SK-N-SH treated with all-trans-retinoic acid at 6 μM for 48 hours (cell line): ENCODE measurements around the gene MALT1.

Source experiments
- ATAC-seq: fragments of 200-7000 bp; cut with Tn5 transposase; 3 replicates; pipeline ENCODE4 v1.9.1; 2020; ENCODE audit warnings: mild to moderate bottlenecking, moderate library complexity
- BACH2 ChIP-seq: fragments of 250-450 bp; sonication (Bioruptor Pico); IDR thresholded peaks from 2 replicates; pipeline ENCODE4 v1.9.0; 2021; ENCODE audit warnings: mild to moderate bottlenecking, borderline replicate concordance
- CREB5 ChIP-seq: fragments of 250-450 bp; sonication (Bioruptor Pico); IDR thresholded peaks from 2 replicates; pipeline ENCODE4 v1.5.1; 2020; ENCODE audit warnings: low read depth, mild to moderate bottlenecking, moderate library complexity
- CSDC2 ChIP-seq: fragments of 250-450 bp; sonication (Bioruptor Pico); IDR thresholded peaks from 2 replicates; pipeline ENCODE4 v1.5.0; 2020; ENCODE audit warnings: mild to moderate bottlenecking, moderate library complexity
- ESRRG ChIP-seq: fragments of 250-450 bp; sonication (Bioruptor Pico); IDR thresholded peaks from 2 replicates; pipeline ENCODE4 v1.6.1; 2021; ENCODE audit warnings: mild to moderate bottlenecking
- GLIS3 ChIP-seq: fragments of 250-450 bp; sonication (Bioruptor Pico); IDR thresholded peaks from 2 replicates; pipeline ENCODE4 v1.5.0; 2020; ENCODE audit warnings: mild to moderate bottlenecking, moderate library complexity
- ISL1 ChIP-seq: fragments of 250-450 bp; sonication (Bioruptor Pico); IDR thresholded peaks from 2 replicates; pipeline ENCODE4 v2.1.2; 2022; ENCODE audit warnings: mild to moderate bottlenecking, moderate library complexity
- OSR1 ChIP-seq: fragments of 250-450 bp; sonication (Bioruptor Pico); IDR thresholded peaks from 2 replicates; pipeline ENCODE4 v1.8.0; 2022; ENCODE audit warnings: moderate library complexity, mild to moderate bottlenecking, inconsistent platforms
- PATZ1 ChIP-seq: fragments of 250-450 bp; sonication (Bioruptor Pico); IDR thresholded peaks from 2 replicates; pipeline ENCODE4 v1.8.0; 2020; ENCODE audit warnings: mild to moderate bottlenecking, moderate library complexity, borderline replicate concordance
- PPARA ChIP-seq: fragments of 250-450 bp; sonication (Bioruptor Pico); IDR thresholded peaks from 2 replicates; pipeline ENCODE4 v1.5.0; 2020; ENCODE audit warnings: mild to moderate bottlenecking, borderline replicate concordance
- RARB ChIP-seq: fragments of 250-450 bp; sonication (Bioruptor Pico); IDR thresholded peaks from 2 replicates; pipeline ENCODE4 v1.8.0; 2021; ENCODE audit warnings: mild to moderate bottlenecking, moderate library complexity
- SNAI2 ChIP-seq: fragments of 250-450 bp; sonication (Bioruptor Pico); IDR thresholded peaks from 2 replicates; pipeline ENCODE4 v1.5.0; 2020; ENCODE audit warnings: mild to moderate bottlenecking, moderate library complexity
- TCF4 ChIP-seq: fragments of 250-450 bp; sonication (Bioruptor Pico); IDR thresholded peaks from 2 replicates; pipeline ENCODE4 v1.8.0; 2021; ENCODE audit warnings: mild to moderate bottlenecking, moderate library complexity, borderline replicate concordance
- TOX ChIP-seq: fragments of 250-450 bp; sonication (Bioruptor Pico); IDR thresholded peaks from 2 replicates; pipeline ENCODE4 v1.8.0; 2021; ENCODE audit warnings: mild to moderate bottlenecking, moderate library complexity, borderline replicate concordance
- ZC3H10 ChIP-seq: fragments of 250-450 bp; sonication (Bioruptor Pico); IDR thresholded peaks from 2 replicates; pipeline ENCODE4 v1.5.1; 2021; ENCODE audit warnings: mild to moderate bottlenecking, moderate library complexity
- ZFP3 ChIP-seq: fragments of 250-450 bp; sonication (Bioruptor Pico); IDR thresholded peaks from 2 replicates; pipeline ENCODE4 v1.5.0; 2020; ENCODE audit warnings: mild to moderate bottlenecking, moderate library complexity
- ZFP30 ChIP-seq: fragments of 450-650 bp; formaldehyde crosslinking; IDR thresholded peaks from 2 replicates; pipeline ENCODE4 v1.5.0; 2022; ENCODE audit warnings: mild to moderate bottlenecking, moderate library complexity
- ZNF565 ChIP-seq: fragments of 450-650 bp; formaldehyde crosslinking; conservative IDR thresholded peaks from 2 replicates; pipeline ENCODE4 v1.5.0; 2020; ENCODE audit warnings: low read depth, mild to moderate bottlenecking, moderate library complexity
- ZNF70 ChIP-seq: fragments of 450-650 bp; formaldehyde crosslinking; IDR thresholded peaks from 2 replicates; pipeline ENCODE4 v1.5.0; 2020; ENCODE audit warnings: mild to moderate bottlenecking, moderate library complexity
- ZNF8 ChIP-seq: fragments of 450-650 bp; formaldehyde crosslinking; IDR thresholded peaks from 2 replicates; pipeline ENCODE4 v1.5.0; 2020; ENCODE audit warnings: mild to moderate bottlenecking, moderate library complexity
- TF ChIP-seq, protein P1 (sequence below): fragments of 250-450 bp; sonication (Bioruptor Pico); IDR thresholded peaks from 2 replicates; pipeline ENCODE4 v1.5.1; 2021; ENCODE audit warnings: mild to moderate bottlenecking, moderate library complexity
- TF ChIP-seq, protein P2 (sequence below): fragments of 250-450 bp; sonication (Bioruptor Pico); IDR thresholded peaks from 2 replicates; pipeline ENCODE4 v1.5.0; 2020; ENCODE audit warnings: mild to moderate bottlenecking, moderate library complexity

The MALT1 gene

GRCh38 chr18:58630071-58630470 lies 41.2 kb upstream of the MALT1 start:
- TF ChIP-seq, protein P1, sequence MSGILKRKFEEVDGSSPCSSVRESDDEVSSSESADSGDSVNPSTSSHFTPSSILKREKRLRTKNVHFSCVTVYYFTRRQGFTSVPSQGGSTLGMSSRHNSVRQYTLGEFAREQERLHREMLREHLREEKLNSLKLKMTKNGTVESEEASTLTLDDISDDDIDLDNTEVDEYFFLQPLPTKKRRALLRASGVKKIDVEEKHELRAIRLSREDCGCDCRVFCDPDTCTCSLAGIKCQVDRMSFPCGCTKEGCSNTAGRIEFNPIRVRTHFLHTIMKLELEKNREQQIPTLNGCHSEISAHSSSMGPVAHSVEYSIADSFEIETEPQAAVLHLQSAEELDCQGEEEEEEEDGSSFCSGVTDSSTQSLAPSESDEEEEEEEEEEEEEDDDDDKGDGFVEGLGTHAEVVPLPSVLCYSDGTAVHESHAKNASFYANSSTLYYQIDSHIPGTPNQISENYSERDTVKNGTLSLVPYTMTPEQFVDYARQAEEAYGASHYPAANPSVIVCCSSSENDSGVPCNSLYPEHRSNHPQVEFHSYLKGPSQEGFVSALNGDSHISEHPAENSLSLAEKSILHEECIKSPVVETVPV (CRISPR knock-in tag): no peak
- TF ChIP-seq ESRRG (CRISPR knock-in tag) (no peak), BACH2 (CRISPR knock-in tag) (no peak), ZFP3 (no peak), TOX (no peak), ZNF565 (no peak), ISL1 (CRISPR knock-in tag) (no peak), ZC3H10 (CRISPR knock-in tag) (no peak), GLIS3 (CRISPR knock-in tag) (no peak), CSDC2 (CRISPR knock-in tag) (no peak), ZFP30 (CRISPR knock-in tag) (no peak), RARB (CRISPR knock-in tag) (no peak), TCF4 (CRISPR knock-in tag) (no peak), CREB5 (CRISPR knock-in tag) (no peak), PPARA (CRISPR knock-in tag) (no peak), ZNF8 (CRISPR knock-in tag) (no peak)
- TF ChIP-seq, protein P2, sequence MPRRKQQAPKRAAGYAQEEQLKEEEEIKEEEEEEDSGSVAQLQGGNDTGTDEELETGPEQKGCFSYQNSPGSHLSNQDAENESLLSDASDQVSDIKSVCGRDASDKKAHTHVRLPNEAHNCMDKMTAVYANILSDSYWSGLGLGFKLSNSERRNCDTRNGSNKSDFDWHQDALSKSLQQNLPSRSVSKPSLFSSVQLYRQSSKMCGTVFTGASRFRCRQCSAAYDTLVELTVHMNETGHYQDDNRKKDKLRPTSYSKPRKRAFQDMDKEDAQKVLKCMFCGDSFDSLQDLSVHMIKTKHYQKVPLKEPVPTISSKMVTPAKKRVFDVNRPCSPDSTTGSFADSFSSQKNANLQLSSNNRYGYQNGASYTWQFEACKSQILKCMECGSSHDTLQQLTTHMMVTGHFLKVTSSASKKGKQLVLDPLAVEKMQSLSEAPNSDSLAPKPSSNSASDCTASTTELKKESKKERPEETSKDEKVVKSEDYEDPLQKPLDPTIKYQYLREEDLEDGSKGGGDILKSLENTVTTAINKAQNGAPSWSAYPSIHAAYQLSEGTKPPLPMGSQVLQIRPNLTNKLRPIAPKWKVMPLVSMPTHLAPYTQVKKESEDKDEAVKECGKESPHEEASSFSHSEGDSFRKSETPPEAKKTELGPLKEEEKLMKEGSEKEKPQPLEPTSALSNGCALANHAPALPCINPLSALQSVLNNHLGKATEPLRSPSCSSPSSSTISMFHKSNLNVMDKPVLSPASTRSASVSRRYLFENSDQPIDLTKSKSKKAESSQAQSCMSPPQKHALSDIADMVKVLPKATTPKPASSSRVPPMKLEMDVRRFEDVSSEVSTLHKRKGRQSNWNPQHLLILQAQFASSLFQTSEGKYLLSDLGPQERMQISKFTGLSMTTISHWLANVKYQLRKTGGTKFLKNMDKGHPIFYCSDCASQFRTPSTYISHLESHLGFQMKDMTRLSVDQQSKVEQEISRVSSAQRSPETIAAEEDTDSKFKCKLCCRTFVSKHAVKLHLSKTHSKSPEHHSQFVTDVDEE (CRISPR knock-in tag): no peak
- TF ChIP-seq, all 23 proteins: peak for 0
- no peak for ATAC-seq

DNA sequence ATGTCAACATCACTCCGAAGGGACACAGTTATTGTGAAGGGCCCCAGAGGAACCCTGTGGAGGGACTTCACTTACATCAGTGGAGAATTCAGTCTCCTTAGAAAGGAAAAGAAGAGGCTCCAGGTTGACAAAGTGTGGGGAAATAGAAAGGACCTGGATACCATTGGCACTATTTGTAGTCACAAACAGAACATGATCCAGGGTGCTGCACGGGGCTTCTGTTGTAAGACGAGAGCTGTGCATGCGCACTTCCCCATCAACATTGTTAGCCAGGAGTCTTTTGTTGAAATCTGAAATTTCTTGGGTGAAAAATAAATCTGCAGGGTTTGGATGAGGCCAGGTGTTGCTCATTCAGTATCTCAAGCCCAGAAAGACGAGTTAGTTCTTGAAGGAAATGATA lies 40.0 kb upstream of the MALT1 start:
- TF ChIP-seq OSR1 (CRISPR knock-in tag): no peak
- no peak for TF ChIP-seq ZC3H10 (CRISPR knock-in tag)
- TF ChIP-seq ZNF70 (CRISPR knock-in tag): no peak
- no peak for TF ChIP-seq ZFP30 (CRISPR knock-in tag)
- TF ChIP-seq TCF4 (CRISPR knock-in tag): no peak
- TF ChIP-seq ZNF565: no peak
- TF ChIP-seq ZNF8 (CRISPR knock-in tag): no peak
- no peak for TF ChIP-seq GLIS3 (CRISPR knock-in tag)
- TF ChIP-seq PATZ1: no peak
- no peak for TF ChIP-seq SNAI2 (CRISPR knock-in tag)
- TF ChIP-seq, protein P2 (CRISPR knock-in tag): no peak
- no peak for TF ChIP-seq ISL1 (CRISPR knock-in tag)
- TF ChIP-seq CSDC2 (CRISPR knock-in tag): no peak
- TF ChIP-seq, protein P1 (CRISPR knock-in tag): no peak
- TF ChIP-seq ZFP3: no peak
- no peak for TF ChIP-seq PPARA (CRISPR knock-in tag)
- TF ChIP-seq CREB5 (CRISPR knock-in tag): no peak
- no peak for TF ChIP-seq BACH2 (CRISPR knock-in tag)
- no peak for TF ChIP-seq TOX
- no peak for ATAC-seq
